Breast epithelium (tissue), 4 donors: Measurements from ENCODE around the gene PDLIM5. TPM values are rescaled to one million over a fixed set of nuclear protein-coding genes. Genes with fewer than 3 reads are reported as not detected.

Experiments
- DNase-seq, 2 donors: peaks; one replicate each; pipeline ENCODE4 v3.0.0-alpha.2; 2019; ENCODE audit warnings: low spot score in 2 of 2
- H3K27ac ChIP-seq, 2 donors: fragments of 200-600 bp; sonication (generic) in 1 of 2; one replicate each; pipeline ENCODE4 v1.5.1; 2016 to 2019; ENCODE audit warnings: mild to moderate bottlenecking in 1 of 2
- H3K27me3 ChIP-seq, 2 donors: fragments of 200-600 bp; sonication (generic) in 1 of 2; one replicate each; pipeline versions ENCODE4 v1.5.1 to v1.6.0; 2017 to 2019; ENCODE audit warnings: control low read depth in 1 of 2, mild to moderate bottlenecking in 1 of 2
- H3K36me3 ChIP-seq: fragments of 200-600 bp; one replicate; pipeline ENCODE4 v1.5.1; 2019
- H3K4me1 ChIP-seq, 2 donors: fragments of 200-600 bp; sonication (generic); one replicate each; pipeline ENCODE4 v1.5.1; 2016 to 2019; ENCODE audit warnings: control low read depth in 1 of 2
- H3K4me3 ChIP-seq, 3 donors: fragments of 200-600 bp; sonication (generic); 1 replicate in 2 of 3; 2 replicates in 1 of 3; pipeline ENCODE4 v1.5.1; 2016 to 2019; ENCODE audit warnings: mild to moderate bottlenecking in 3 of 3, moderate library complexity in 2 of 3
- H3K9me3 ChIP-seq, 2 donors: fragments of 200-600 bp; sonication (generic) in 1 of 2; one replicate each; pipeline ENCODE4 v1.5.1; 2016 to 2019; ENCODE audit warnings: control low read depth in 1 of 2
- CTCF ChIP-seq, 3 donors: fragments of 450-650 bp; IDR thresholded peaks; one replicate each; pipeline ENCODE4 v1.5.1; 2016 to 2017; ENCODE audit warnings: antibody characterized with exemption in 3 of 3, mild to moderate bottlenecking in 3 of 3, moderate library complexity in 3 of 3
- POLR2A ChIP-seq: fragments of 450-650 bp; IDR thresholded peaks from one replicate; pipeline ENCODE4 v1.6.1; 2016; ENCODE audit warnings: antibody characterized with exemption, mild to moderate bottlenecking, moderate library complexity
- POLR2AphosphoS5 ChIP-seq, 3 donors: sonication (generic); formaldehyde crosslinking; IDR thresholded peaks; one replicate each; pipeline ENCODE4 v1.6.1; 2017; ENCODE audit warnings: antibody characterized with exemption in 3 of 3
- intact Hi-C: fragments of 100-400 bp; cut with DNase I; formaldehyde crosslinking; loops from one replicate; pipeline ENCODE4 v1.15.1; 2023; ENCODE audit warnings: low total_unique reads
- total RNA-seq, 3 donors: library from RNA; depleted of rRNA; stranded (reverse); fragments of >200 nt; gene quantifications; one replicate each; pipeline ENCODE4 v1.1.0, GENCODE V29; 2016

PDLIM5 gene
- total RNA-seq, 3 donors from 2014 or later, result 120 to 263 (median 158) TPM

GRCh38 chr4:94516999-94517398 lies 65.3 kb downstream of the PDLIM5 start:
- no peak for TF ChIP-seq POLR2A
- TF ChIP-seq CTCF (IDR thresholded peaks at IDR 0.05), result no peak
- TF ChIP-seq POLR2AphosphoS5 (IDR thresholded peaks at IDR 0.05), result no peak
- DNase-seq, result no peak
- intact Hi-C loops, result no loop called here
- Histone ChIP-seq H3K27ac (peak overlapping the region in 1 of 2 donors; percentile 37), H3K4me1 (no peaks in the 10 kb centered on the region), H3K36me3 (no peaks in the 10 kb centered on the region), H3K4me3 (no peak overlapping the region), H3K27me3 (no peaks in the 10 kb centered on the region), H3K9me3 (no peaks in the 10 kb centered on the region)

GRCh38 chr4:94517492-94517891 lies 65.8 kb downstream of the PDLIM5 start:
- Histone ChIP-seq H3K27me3 (no peaks in the 10 kb centered on the region), H3K4me3 (no peak overlapping the region), H3K9me3 (no peaks in the 10 kb centered on the region), H3K36me3 (no peaks in the 10 kb centered on the region), H3K27ac (no peak overlapping the region), H3K4me1 (no peaks in the 10 kb centered on the region)
- intact Hi-C loops, result no loop called here
- TF ChIP-seq POLR2A (no peak), POLR2AphosphoS5 (IDR thresholded peaks at IDR 0.05) (no peak), CTCF (IDR thresholded peaks at IDR 0.05) (no peak)
- no peak for DNase-seq

- intact Hi-C loops, result no loop called here
- TF ChIP-seq CTCF (IDR thresholded peaks at IDR 0.05) (no peak), POLR2A (no peak), POLR2AphosphoS5 (IDR thresholded peaks at IDR 0.05) (no peak)
- Histone ChIP-seq H3K27me3 (no peaks in the 10 kb centered on the region), H3K27ac (peak overlapping the region; percentile 13 to 63), H3K36me3 (no peaks in the 10 kb centered on the region), H3K9me3 (no peaks in the 10 kb centered on the region), H3K4me1 (no peaks in the 10 kb centered on the region), H3K4me3 (no peak overlapping the region)
- DNase-seq, result no peak
Measured at GRCh38 chr4:94519019-94519418, 67.3 kb downstream of the PDLIM5 start.

- DNase-seq, result no peak
- Histone ChIP-seq H3K27ac (no peak overlapping the region), H3K36me3 (no peaks in the 10 kb centered on the region), H3K27me3 (no peaks in the 10 kb centered on the region), H3K4me1 (no peaks in the 10 kb centered on the region), H3K4me3 (no peak overlapping the region), H3K9me3 (no peaks in the 10 kb centered on the region)
- TF ChIP-seq POLR2AphosphoS5 (IDR thresholded peaks at IDR 0.05) (no peak), POLR2A (no peak), CTCF (IDR thresholded peaks at IDR 0.05) (no peak)
- intact Hi-C loops, result no loop called here
Measured at GRCh38 chr4:94519925-94520789, 68.4 kb downstream of the PDLIM5 start.

- TF ChIP-seq CTCF (IDR thresholded peaks at IDR 0.05), result no peak
- no peak for TF ChIP-seq POLR2AphosphoS5 (IDR thresholded peaks at IDR 0.05)
- no peak overlapping the region for H3K4me3 ChIP-seq
- DNase-seq, result no peak
- no peaks in the 10 kb centered on the region for H3K36me3 ChIP-seq
- no peaks in the 10 kb centered on the region for H3K27me3 ChIP-seq
- no peak overlapping the region for H3K27ac ChIP-seq
- intact Hi-C loops, result no loop called here
- H3K4me1 ChIP-seq, result peaks cover 0 to 8% of the 10 kb centered on the region in 2 donors
- no peaks in the 10 kb centered on the region for H3K9me3 ChIP-seq
Measured at GRCh38 chr4:94523033-94523580, 71.4 kb downstream of the PDLIM5 start.
